Adrenal gland (tissue), 5 donors: ENCODE results near the gene HIP1.

Experiments
- CTCF ChIP-seq, 6 experiments: fragments of 450-650 bp in 4 of 6; fragments of 200-600 bp in 2 of 6; sonication (generic) in 1 of 6; IDR thresholded peaks; 1 replicate in 5 of 6; 2 replicates in 1 of 6; pipeline versions ENCODE4 v1.5.1 to v1.8.0; 2016 to 2021; ENCODE audit warnings: antibody characterized with exemption in 6 of 6, mild to moderate bottlenecking in 2 of 6, moderate library complexity in 1 of 6
- POLR2A ChIP-seq, 2 donors: fragments of 450-650 bp; IDR thresholded peaks; one replicate each; pipeline ENCODE4 v1.6.1; 2017; ENCODE audit warnings: antibody characterized with exemption in 2 of 2, mild to moderate bottlenecking in 2 of 2, moderate library complexity in 1 of 2
- donor health status: DM: no; HTN: no; CAD: no.

GRCh38 chr7:75567948-75568595, 170.7 kb downstream of the HIP1 start:
- TF ChIP-seq POLR2A (IDR thresholded peaks at IDR 0.05), result no peak
- no peak for TF ChIP-seq CTCF (IDR thresholded peaks at IDR 0.05)
